Measurements from ENCODE around the gene SLC39A1. TPM values are rescaled to one million over a fixed set of nuclear protein-coding genes. Genes with fewer than 3 reads are reported as not detected.

Gene SLC39A1
- total and polyA plus RNA-seq, 9 of the 15 experiments (the other 6 are each of a cell fraction or from before 2014, with no cell fraction given) = 9.9 to 81.1 (median 62.7) TPM

DNA sequence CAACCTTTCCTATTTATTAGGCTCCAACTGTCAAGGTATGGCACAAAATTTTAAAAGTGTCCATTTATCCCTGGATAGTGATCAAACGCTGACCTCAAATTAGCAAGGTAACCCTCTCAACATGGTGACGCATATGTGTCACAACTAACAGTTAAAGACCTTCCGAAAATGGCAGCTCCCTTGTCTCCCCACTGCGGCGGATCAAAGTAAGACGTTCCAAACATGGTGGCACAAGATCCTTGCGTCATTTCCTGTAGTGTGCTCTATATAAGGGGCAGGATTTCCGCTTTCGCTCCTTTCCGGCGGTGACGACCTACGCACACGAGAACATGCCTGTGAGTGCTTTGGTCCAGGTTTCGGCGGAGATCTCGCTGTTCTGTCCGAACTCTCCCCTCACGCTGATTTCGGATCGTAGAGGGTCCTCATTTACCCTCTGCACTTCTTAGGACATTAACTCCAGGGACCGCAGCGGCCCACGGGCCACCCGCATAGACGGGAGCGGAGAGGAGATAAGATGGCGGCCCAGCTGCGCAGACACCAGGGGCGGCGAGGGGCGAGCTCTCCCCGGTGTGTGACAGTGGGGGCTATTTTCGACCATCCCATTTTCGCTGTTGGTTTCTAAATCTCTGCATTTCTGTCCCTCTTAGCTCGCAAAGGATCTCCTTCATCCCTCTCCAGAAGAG, 27.3 kb upstream of the SLC39A1 start, which contains the start of gene RPS27 (continued):
- TF ChIP-seq EZH2 (IDR thresholded peaks at IDR 0.05; ENCODE audit: borderline replicate concordance, low read depth, low read length) (no peak), BDP1 (IDR thresholded peaks at IDR 0.05; ENCODE audit: insufficient read depth, insufficient read length) (no peak), POLR2AphosphoS5 (IDR thresholded peaks at IDR 0.05; ENCODE audit: control insufficient read depth, insufficient read depth, low read depth, low read length) (peak; percentile 100), CC2D1A (IDR thresholded peaks at IDR 0.05) (0 out of 2 replicates have a peak, but pooled peaks have one; percentile 21), MEF2A (IDR thresholded peaks at IDR 0.05; ENCODE audit: control insufficient read depth, low read depth, low read length) (no peak), TBP (optimal IDR thresholded peaks at IDR 0.05; ENCODE audit: low read depth, low read length) (peak; percentile 100), MCM7 (IDR thresholded peaks at IDR 0.05) (no peak), ZNF318 (IDR thresholded peaks at IDR 0.05; ENCODE audit: borderline replicate concordance in 1 of 2, low read depth in 1 of 2) (no peak), MIER1 (IDR thresholded peaks at IDR 0.05; ENCODE audit: low read depth) (no peak), SIN3B (IDR thresholded peaks at IDR 0.05; ENCODE audit: low read depth) (peak; percentile 78; the same call in 1 of the 2 replicates), ETV6 (IDR thresholded peaks at IDR 0.05; ENCODE audit: borderline replicate concordance in 1 of 2, low read depth in 2 of 2, low read length in 1 of 2) (no peak), ETV6 (CRISPR knock-in tag; IDR thresholded peaks at IDR 0.05; ENCODE audit: borderline replicate concordance) (no peak; the same call in 1 of the 2 replicates), ZNF217 (CRISPR knock-in tag; IDR thresholded peaks at IDR 0.05) (no peak), GATAD2B (IDR thresholded peaks at IDR 0.05; ENCODE audit: borderline replicate concordance) (peak; percentile 76; the same call in 1 of the 2 replicates), ZHX1 (conservative IDR thresholded peaks at IDR 0.05; ENCODE audit: low read length) (peak; percentile 98)
- TF ChIP-seq, protein P1, sequence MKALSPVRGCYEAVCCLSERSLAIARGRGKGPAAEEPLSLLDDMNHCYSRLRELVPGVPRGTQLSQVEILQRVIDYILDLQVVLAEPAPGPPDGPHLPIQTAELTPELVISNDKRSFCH (CRISPR knock-in tag; IDR thresholded peaks at IDR 0.05) = no peak
- TF ChIP-seq, protein P1 (tag; IDR thresholded peaks at IDR 0.05) = peak; percentile 88
